ENCODE results near the gene LCA5L.
"Not testable (repeated sequence)": the region's sequence is repeated elsewhere in the genome, so short reads cannot be mapped to it uniquely, and the experiment has no call there.

Gene LCA5L

DNA sequence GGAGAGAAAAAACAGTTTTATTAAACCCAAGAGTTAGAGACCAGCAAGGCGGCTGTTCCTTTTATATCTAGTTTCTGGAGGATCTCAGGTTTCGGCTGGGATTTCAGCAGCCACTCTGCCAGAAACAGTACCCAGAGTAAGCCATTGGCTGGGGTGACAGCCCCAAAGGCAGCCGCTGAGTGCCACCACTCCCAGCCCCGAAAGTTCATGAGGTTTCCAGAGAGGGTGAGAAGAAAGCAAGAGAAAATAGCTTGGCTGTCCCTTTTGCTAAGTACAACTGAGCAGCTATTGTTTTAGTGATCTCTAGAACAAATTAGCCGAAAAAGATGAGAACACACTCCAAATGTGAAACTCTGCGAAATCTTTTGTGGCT, 7.4 kb upstream of the LCA5L start:
- DNase-seq (ENCODE audit: low read depth, low spot score) = no peak
- H3K4me3 ChIP-seq (ENCODE audit: low read length) = no peak overlapping the region

DNA sequence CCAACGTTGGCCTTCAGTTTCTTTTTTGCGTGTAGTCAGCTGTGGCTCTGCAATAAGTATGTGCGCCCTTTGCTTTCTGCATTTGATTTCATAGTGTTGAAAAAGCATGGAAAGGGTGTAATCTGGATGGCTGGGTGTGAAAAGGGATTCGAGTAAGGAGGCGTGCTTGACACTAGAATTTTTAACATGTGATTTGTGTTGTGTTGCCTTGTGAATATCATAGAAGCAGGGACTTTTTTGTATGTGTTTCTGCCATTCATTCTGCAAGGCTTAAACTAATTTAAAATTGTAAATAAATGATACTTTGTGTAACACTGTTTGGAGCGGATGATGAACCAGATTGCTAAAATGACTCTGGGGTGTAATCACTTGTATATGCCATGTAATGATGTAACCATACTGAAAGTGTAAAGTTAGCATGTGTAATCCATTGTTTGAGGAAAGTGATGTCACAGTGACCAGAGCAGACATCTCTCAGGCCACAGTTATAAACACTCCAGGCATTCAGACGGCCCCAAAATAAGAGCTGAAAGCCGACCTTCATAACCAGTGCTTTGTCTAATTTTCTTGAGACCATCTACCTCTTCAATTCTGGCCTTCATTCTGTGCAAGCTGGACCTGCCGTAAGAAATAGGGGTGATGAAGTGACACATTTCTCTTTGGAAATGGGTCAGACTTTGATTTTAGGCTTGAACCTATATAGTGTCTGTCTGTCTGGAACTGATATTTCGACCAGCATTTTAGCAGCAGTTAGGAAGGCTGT, 6.8 kb upstream of the LCA5L start:
- no peak overlapping the region for H3K4me3 ChIP-seq (ENCODE audit: low read length)
- DNase-seq (ENCODE audit: low read depth, low spot score) = no peak

GRCh38 chr21:39451332-39452206, 6.0 kb upstream of the LCA5L start, which contains the start of gene SH3BGR:
Gene SH3BGR (plus strand): TSS chr21:39451970. CDS start chr21:39452097, 127 bp downstream.
- DNase-seq (ENCODE audit: low read depth, low spot score) = no peak
- no peak within 1 kb of the TSS for H3K4me3 ChIP-seq (ENCODE audit: low read length)

DNA sequence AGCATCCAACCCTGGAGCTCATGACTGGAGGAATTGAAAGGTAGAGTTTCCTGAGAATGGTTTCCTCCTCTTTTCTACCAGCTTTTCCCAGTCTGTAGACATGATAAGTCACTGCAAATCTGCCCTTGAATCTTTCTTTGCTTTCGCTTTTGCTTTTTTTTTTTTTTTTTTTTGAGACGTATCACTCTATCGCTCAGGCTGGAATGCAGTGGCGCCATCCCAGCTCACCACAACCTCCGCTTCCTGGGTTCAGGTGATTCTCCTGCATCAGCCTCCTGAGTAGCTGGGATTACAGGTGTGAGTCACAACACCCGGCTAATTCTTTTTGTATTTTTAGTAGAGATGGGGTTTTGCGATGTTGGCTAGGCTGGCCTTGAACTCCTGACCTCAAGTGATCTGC, 1.7 kb upstream of the LCA5L start:
- DNase-seq (ENCODE audit: low read depth, low spot score) = no peak
- no peak overlapping the region for H3K4me3 ChIP-seq (ENCODE audit: low read length)

DNA sequence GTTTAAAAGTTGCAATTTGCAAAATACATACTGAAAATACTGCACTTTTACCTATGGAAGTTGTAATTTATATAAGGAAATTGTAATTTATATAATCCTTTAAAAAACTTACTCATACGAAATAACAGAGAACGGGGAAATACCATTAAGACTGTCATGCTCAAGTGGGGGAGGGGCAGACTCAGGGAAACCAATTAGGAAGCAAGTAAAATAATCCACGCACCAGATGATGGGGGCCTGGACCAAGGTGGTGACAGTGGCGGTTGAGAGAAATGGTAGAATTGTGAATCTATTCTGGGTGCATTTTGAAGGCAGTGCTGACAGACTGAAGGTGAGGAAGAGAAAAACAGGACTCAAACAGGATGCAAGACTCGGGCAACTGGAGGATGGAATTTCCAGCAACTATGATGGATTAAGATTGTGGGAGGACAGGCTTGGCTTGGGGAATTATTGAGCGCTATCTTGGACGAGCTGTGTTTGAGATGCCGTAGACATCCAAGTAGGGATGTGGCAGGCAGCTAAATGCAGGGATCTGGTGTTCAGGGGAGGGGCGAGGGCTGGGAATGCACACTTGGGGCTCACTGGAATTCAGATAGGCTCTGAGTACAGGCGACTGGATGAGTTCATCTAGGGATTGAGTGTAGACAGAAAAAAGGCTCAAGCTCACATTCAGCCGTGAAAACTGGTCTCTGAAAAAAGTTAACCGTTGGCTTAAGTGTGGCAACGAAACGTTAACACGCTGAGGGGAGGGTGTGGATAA, 977 bp downstream of the LCA5L start:
- peak overlapping the region; percentile 82 for H3K4me3 ChIP-seq (ENCODE audit: low read length)
- no peak for DNase-seq (ENCODE audit: low read depth, low spot score)

GRCh38 chr21:39441502-39442475, 3.8 kb downstream of the LCA5L start:
- DNase-seq (ENCODE audit: low read depth, low spot score) = peak; percentile 46
- no peak overlapping the region for H3K4me3 ChIP-seq (ENCODE audit: low read length)

GRCh38 chr21:39439232-39439631, 6.3 kb downstream of the LCA5L start:
- no peak for DNase-seq (ENCODE audit: low read depth, low spot score)

DNA sequence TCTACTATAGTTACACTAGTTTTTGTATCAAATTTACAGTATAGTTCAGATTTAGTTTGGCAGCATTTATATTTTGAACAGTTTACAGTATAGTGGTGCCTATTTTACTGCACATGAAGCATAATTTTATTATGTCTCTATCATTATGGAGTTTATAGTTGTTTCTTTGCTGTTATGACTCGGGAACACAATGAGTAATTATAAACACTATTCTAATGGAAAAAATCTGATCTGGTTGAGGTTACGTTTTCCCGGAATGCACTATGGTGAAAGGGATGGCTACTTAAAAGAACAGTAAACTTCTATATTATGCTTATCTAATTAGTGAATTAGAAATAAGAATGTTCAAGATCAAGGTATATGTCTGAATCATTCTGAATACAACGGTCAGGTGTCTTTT, 10.6 kb downstream of the LCA5L start:
- H3K4me3 ChIP-seq (ENCODE audit: low read length) = no peak overlapping the region
- DNase-seq (ENCODE audit: low read depth, low spot score) = no peak

More at GRCh38 chr21:39439232-39439631, 6.3 kb downstream of the LCA5L start:
- no peak overlapping the region for H3K4me3 ChIP-seq (ENCODE audit: low read length)

- no peak for DNase-seq (ENCODE audit: low read depth, low spot score)
- no peak overlapping the region for H3K4me3 ChIP-seq (ENCODE audit: low read length)
Measured at GRCh38 chr21:39430954-39431353, 14.6 kb downstream of the LCA5L start.

DNA sequence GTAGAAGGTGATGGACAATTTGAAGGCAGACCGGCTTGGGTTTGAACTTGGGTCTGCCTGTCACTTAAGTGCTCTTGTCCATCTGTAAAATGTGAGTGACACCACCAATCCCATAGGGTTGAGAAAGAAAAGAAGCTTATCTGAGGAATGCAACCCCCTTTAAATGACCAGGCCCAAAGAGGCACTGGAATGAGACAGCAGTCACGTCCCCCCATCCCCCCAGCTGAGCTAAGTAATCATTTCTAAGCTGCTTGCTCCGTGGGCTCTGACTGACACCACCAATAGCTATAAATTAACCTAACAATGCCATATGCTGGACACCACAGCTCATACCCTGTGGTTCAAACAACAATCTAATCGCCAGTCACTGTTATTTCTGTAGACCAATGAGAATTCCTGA, 15.1 kb downstream of the LCA5L start:
- no peak for DNase-seq (ENCODE audit: low read depth, low spot score)

GRCh38 chr21:39430016-39430415, 15.6 kb downstream of the LCA5L start:
- H3K4me3 ChIP-seq (ENCODE audit: low read length) = no peak overlapping the region
- DNase-seq (ENCODE audit: low read depth, low spot score) = no peak

More for the DNA sequence above, 15.1 kb downstream of the LCA5L start:
- H3K4me3 ChIP-seq (ENCODE audit: low read length) = no peak overlapping the region

DNA sequence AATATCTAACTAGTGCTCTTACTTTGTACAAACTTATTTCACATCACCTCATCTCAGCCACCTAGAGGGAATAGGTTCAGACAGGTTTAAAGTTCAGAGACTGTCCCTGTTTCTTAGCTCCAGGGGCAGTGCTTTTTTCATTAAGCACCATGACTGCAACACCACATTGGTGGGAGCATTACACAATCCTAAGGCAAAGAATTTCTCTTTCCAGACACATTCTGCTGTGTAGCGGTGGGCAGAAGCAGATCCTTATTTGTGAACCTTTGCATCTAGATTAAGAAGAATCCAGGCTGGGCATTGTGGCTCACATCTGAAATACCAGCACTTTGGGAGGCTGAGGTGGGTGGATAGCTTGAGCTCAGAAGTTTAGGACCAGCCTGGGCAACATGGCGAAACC, 16.1 kb downstream of the LCA5L start:
- H3K4me3 ChIP-seq (ENCODE audit: low read length) = no peak overlapping the region
- DNase-seq (ENCODE audit: low read depth, low spot score) = no peak

- DNase-seq (ENCODE audit: low read depth, low spot score) = no peak
- no peak overlapping the region for H3K4me3 ChIP-seq (ENCODE audit: low read length)
Measured at GRCh38 chr21:39422527-39423241, 22.9 kb downstream of the LCA5L start.

GRCh38 chr21:39419204-39419603, 26.4 kb downstream of the LCA5L start:
- DNase-seq (ENCODE audit: low read depth, low spot score) = not testable (repeated sequence)

DNA sequence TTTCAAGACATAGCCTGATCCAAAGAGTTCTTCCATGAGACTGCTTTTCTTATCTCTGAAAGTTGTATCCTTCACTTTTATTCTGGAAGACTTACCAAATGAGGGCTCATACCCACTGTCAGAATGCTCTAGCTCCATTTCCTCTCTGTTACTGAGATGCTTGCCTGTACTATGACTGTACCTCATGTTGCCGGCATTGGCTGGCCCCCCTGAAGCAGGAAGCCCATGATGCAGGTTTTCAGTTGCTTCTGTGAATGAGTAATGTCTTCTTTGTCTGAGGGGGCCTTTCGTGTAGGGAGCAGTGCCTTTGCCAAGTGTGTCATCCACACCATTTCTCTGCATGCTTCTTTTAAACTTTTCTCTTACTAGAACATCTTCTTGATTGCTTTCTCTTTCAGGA, 39.5 kb downstream of the LCA5L start:
- DNase-seq (ENCODE audit: low read depth, low spot score) = no peak
- no peak overlapping the region for H3K4me3 ChIP-seq (ENCODE audit: low read length)

More at GRCh38 chr21:39419204-39419603, 26.4 kb downstream of the LCA5L start:
- not testable (repeated sequence) for H3K4me3 ChIP-seq (ENCODE audit: low read length)

DNA sequence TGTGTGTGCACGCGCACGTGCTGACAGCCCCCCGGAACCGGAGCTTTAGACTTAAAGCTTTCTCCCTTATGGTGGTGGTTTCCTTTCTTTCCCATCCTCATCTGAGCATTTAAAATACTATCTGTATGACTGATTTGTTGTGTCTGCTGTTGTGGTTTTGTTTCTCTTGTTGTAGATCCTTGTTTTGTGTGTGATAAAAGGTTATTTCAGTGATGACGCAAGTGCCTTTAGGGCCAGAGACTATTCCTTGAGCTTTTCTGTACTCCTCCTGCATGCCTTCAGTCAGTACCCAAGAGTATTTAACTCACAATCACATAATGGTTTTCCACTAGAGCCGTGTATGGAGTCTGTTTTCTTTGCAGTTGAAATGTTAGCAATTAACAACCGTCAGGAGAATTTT, 45.4 kb downstream of the LCA5L start:
- DNase-seq (ENCODE audit: low read depth, low spot score) = no peak
- H3K4me3 ChIP-seq (ENCODE audit: low read length) = no peak overlapping the region

DNA sequence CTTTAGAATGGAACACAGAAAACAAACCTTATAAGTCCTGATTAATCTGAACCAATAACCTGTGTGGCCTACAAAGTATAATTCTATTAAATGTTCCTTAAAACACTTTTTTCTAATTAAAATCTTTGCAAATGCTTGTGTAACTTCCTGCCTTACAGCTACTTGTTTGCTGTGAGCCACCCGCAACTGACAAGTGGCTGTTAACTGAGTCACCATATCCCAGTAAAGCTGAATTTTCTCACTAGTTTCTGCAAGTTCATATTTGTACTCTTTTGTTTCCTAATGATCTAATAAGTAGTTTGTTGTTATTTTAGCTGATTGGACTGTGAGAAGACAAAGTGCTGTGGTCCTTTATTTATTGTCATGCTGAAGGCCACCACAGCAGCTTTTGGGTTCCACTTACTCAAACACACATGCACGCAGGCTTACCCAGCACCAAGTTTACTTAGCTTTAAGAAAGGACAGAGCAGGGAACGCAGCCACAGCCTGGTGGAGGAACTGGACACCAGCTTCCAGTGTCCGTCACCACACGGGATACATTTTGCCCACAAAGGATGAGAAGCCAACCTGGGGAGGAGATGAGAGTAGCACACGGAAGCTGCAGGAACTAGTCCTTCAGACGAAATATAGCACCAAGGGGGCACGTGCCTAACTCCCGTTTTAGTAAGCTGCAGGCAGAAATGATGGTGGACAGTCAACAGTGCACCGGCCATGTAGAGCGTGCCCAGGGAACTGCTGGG, 47.8 kb downstream of the LCA5L start:
- no peak overlapping the region for H3K4me3 ChIP-seq (ENCODE audit: low read length)
- DNase-seq (ENCODE audit: low read depth, low spot score) = no peak

All from Jurkat, Clone E6-1 (cell line).